ENCODE data around the gene CFAP65. TPM values are rescaled to one million over a fixed set of nuclear protein-coding genes. Genes with fewer than 3 reads are reported as not detected.

CFAP65 gene
- total and polyA plus RNA-seq, 9 of the 15 experiments (the other 6 are each of a cell fraction or from before 2014, with no cell fraction given), result not detected

GRCh38 chr2:219025637-219026585, 15.4 kb downstream of the CFAP65 start:
- Histone ChIP-seq H3K27ac (ENCODE audit: extremely low read depth, low read depth, low read length) (no peak overlapping the region), H3K79me2 (ENCODE audit: control insufficient read depth, insufficient read depth, low read length) (no peaks in the 10 kb centered on the region), H3K27me3 (ENCODE audit: control insufficient read depth in 2 of 2, insufficient read depth in 2 of 2, low read length in 2 of 2) (peaks cover 0 to 66% of the 10 kb centered on the region in 2 experiments; a peak in 4 of 5 replicates), H3K9me1 (ENCODE audit: control insufficient read depth, insufficient read depth, low read length) (no peaks in the 10 kb centered on the region), H3K4me1 (replicated peaks in 1 of 2; ENCODE audit: control insufficient read depth in 2 of 2, insufficient read depth in 2 of 2, low read length in 2 of 2) (peaks cover 0 to under 1% of the 10 kb centered on the region in 2 experiments; a peak in 1 of 5 replicates), H2AFZ (ENCODE audit: low read depth, low read length) (no peak overlapping the region), H3K4me3 (no peak overlapping the region), H3K4me2 (ENCODE audit: insufficient read depth, low read length) (no peak overlapping the region), H4K20me1 (replicated peaks; ENCODE audit: control insufficient read depth, insufficient read depth, low read length) (peaks cover 4% of the 10 kb centered on the region; the same call in 1 of the 2 replicates), H3K36me3 (ENCODE audit: control insufficient read depth, insufficient read depth, low read length) (no peaks in the 10 kb centered on the region), H3K9ac (ENCODE audit: insufficient read depth in 1 of 2, low read depth in 2 of 2, low read length in 2 of 2) (no peak overlapping the region; a peak in 1 of 4 replicates), H3K9me3 (replicated peaks; ENCODE audit: control insufficient read depth, insufficient read depth, low read depth, low read length) (no peaks in the 10 kb centered on the region)
- under 1% methylated on average over 16 of the region's 18 CpGs for WGBS (ENCODE audit: insufficient coverage, low coverage, missing lambda C conversion rate)
- ATAC-seq (no peak), DNase-seq (ENCODE audit: extremely low read depth in 1 of 4, low spot score in 3 of 4) (no peak), FAIRE-seq (no peak)
- in situ Hi-C loops (cut with MboI) (loop anchor here (10.0 kb wide), 1 partner anchor 129 kb away; no protein-coding TSS in a partner anchor), intact Hi-C loops (cut with micrococcal nuclease) (no loop called here)
- TF ChIP-seq ZNF324 (CRISPR knock-in tag; IDR thresholded peaks at IDR 0.05), result no peak
- TF ChIP-seq SREBF1 (IDR thresholded peaks at IDR 0.05; ENCODE audit: borderline replicate concordance, low read depth, low read length), result no peak
- no peak for TF ChIP-seq ILF3 (IDR thresholded peaks at IDR 0.05; ENCODE audit: borderline replicate concordance)
- TF ChIP-seq ZNF589 (CRISPR knock-in tag; IDR thresholded peaks at IDR 0.05; ENCODE audit: low read depth), result no peak
- no peak for TF ChIP-seq BHLHE40 (IDR thresholded peaks at IDR 0.05; ENCODE audit: low read length)
- TF ChIP-seq TSHZ1 (CRISPR knock-in tag; IDR thresholded peaks at IDR 0.05), result no peak
- TF ChIP-seq ZC3H8 (IDR thresholded peaks at IDR 0.05), result no peak
- TF ChIP-seq, protein P1, sequence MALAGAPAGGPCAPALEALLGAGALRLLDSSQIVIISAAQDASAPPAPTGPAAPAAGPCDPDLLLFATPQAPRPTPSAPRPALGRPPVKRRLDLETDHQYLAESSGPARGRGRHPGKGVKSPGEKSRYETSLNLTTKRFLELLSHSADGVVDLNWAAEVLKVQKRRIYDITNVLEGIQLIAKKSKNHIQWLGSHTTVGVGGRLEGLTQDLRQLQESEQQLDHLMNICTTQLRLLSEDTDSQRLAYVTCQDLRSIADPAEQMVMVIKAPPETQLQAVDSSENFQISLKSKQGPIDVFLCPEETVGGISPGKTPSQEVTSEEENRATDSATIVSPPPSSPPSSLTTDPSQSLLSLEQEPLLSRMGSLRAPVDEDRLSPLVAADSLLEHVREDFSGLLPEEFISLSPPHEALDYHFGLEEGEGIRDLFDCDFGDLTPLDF (CRISPR knock-in tag; IDR thresholded peaks at IDR 0.05), result no peak
- TF ChIP-seq SMARCB1 (IDR thresholded peaks at IDR 0.05; ENCODE audit: insufficient read length, low read depth), result no peak
- TF ChIP-seq ETV6 (IDR thresholded peaks at IDR 0.05; ENCODE audit: borderline replicate concordance in 1 of 2, low read depth in 2 of 2, low read length in 1 of 2), result no peak
- TF ChIP-seq ETV6 (CRISPR knock-in tag; IDR thresholded peaks at IDR 0.05; ENCODE audit: borderline replicate concordance), result no peak
- no peak for TF ChIP-seq ZNF830 (CRISPR knock-in tag; IDR thresholded peaks at IDR 0.05)
- TF ChIP-seq, protein P2, sequence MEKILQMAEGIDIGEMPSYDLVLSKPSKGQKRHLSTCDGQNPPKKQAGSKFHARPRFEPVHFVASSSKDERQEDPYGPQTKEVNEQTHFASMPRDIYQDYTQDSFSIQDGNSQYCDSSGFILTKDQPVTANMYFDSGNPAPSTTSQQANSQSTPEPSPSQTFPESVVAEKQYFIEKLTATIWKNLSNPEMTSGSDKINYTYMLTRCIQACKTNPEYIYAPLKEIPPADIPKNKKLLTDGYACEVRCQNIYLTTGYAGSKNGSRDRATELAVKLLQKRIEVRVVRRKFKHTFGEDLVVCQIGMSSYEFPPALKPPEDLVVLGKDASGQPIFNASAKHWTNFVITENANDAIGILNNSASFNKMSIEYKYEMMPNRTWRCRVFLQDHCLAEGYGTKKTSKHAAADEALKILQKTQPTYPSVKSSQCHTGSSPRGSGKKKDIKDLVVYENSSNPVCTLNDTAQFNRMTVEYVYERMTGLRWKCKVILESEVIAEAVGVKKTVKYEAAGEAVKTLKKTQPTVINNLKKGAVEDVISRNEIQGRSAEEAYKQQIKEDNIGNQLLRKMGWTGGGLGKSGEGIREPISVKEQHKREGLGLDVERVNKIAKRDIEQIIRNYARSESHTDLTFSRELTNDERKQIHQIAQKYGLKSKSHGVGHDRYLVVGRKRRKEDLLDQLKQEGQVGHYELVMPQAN (IDR thresholded peaks at IDR 0.05; ENCODE audit: borderline replicate concordance), result no peak
- TF ChIP-seq RBM17 (IDR thresholded peaks at IDR 0.05; ENCODE audit: borderline replicate concordance, low read depth, low read length), result no peak
- no peak for TF ChIP-seq PTRF (tag; IDR thresholded peaks at IDR 0.05)
- BruUV-seq (replicated peaks), result no TSS peak
- POLR2A ChIA-PET, result interaction anchor here (0.6 to 0.9 kb wide), 2 partner anchors 10 to 12 kb away, joined by 3 read pairs; no protein-coding TSS in a partner anchor
- CTCF ChIA-PET (ENCODE audit: low intra/inter-chr PET ratio), result no interaction called here

Measured in K562 (cell line).